ENCODE data around the gene PSME3. TPM values are rescaled to one million over a fixed set of nuclear protein-coding genes. Genes with fewer than 3 reads are reported as not detected.
A peak's percentile ranks its signal among the peaks of the same experiment; 100 is the strongest.
"Not testable (repeated sequence)": the region's sequence is repeated elsewhere in the genome, so short reads cannot be mapped to it uniquely, and the experiment has no call there.

PSME3 gene
- total and polyA plus RNA-seq, 4 experiments from 2014 or later, result 65.1 to 171 (median 97.5) TPM

- H3K27me3 ChIP-seq (ENCODE audit: insufficient read depth, low read length); POLR2A ChIA-PET (ENCODE audit: partially characterized antibody): not testable (repeated sequence)
Measured at GRCh38 chr17:42885806-42886205, 52.6 kb downstream of the PSME3 start.

GRCh38 chr17:42886283-42887176 lies 53.3 kb downstream of the PSME3 start:
- peak overlapping the region in 1 of 7 donors; percentile 65 for H3K27ac Mint-ChIP-seq
- Histone ChIP-seq H3K36me3 (ENCODE audit: insufficient read depth, low read length) (no peaks in the 10 kb centered on the region), H3K9me3 (ENCODE audit: control insufficient read depth in 1 of 2, low read length in 2 of 2) (no peaks in the 10 kb centered on the region), H3K4me3 (ENCODE audit: low read length in 2 of 2) (no peak overlapping the region), H3K4me1 (ENCODE audit: insufficient read depth, low read length) (no peaks in the 10 kb centered on the region), H3K27me3 (ENCODE audit: insufficient read depth, low read length) (no peaks in the 10 kb centered on the region), H3K27ac (ENCODE audit: low read depth, low read length) (no peak overlapping the region)
- ChIA-PET POLR2A (ENCODE audit: partially characterized antibody) (no interaction called here), CTCF (ENCODE audit: partially characterized antibody) (interaction anchor here (0.7 kb wide), 1 partner anchor 160 kb away, joined by 4 read pairs; no protein-coding TSS in a partner anchor)
- no peak overlapping the region for H3K4me3 Mint-ChIP-seq
- H3K4me1 Mint-ChIP-seq, result no peaks in the 10 kb centered on the region
- intact Hi-C loops (cut with micrococcal nuclease), result no loop called here
- H3K27me3 Mint-ChIP-seq, result peaks cover 4 to 7% of the 10 kb centered on the region in 2 donors
- H3K36me3 Mint-ChIP-seq, result no peaks in the 10 kb centered on the region
- no peaks in the 10 kb centered on the region for H3K9me3 Mint-ChIP-seq
- DNase-seq, result no peak

More at GRCh38 chr17:42885806-42886205, 52.6 kb downstream of the PSME3 start:
- DNase-seq; H3K36me3 Mint-ChIP-seq; H3K36me3 ChIP-seq (ENCODE audit: insufficient read depth, low read length); intact Hi-C loops (cut with micrococcal nuclease); CTCF ChIA-PET (ENCODE audit: partially characterized antibody); H3K4me1 ChIP-seq (ENCODE audit: insufficient read depth, low read length); H3K9me3 Mint-ChIP-seq; H3K4me3 Mint-ChIP-seq; H3K4me1 Mint-ChIP-seq; H3K27ac ChIP-seq (ENCODE audit: low read depth, low read length); H3K27ac Mint-ChIP-seq; H3K27me3 Mint-ChIP-seq; H3K9me3 ChIP-seq (ENCODE audit: control insufficient read depth in 1 of 2, low read length in 2 of 2); H3K4me3 ChIP-seq (ENCODE audit: low read length in 2 of 2): not testable (repeated sequence)

GRCh38 chr17:42889809-42890208 lies 56.6 kb downstream of the PSME3 start:
- H3K36me3 Mint-ChIP-seq, result no peaks in the 10 kb centered on the region
- Histone ChIP-seq H3K27me3 (ENCODE audit: insufficient read depth, low read length) (no peaks in the 10 kb centered on the region), H3K4me1 (ENCODE audit: insufficient read depth, low read length) (no peaks in the 10 kb centered on the region), H3K27ac (ENCODE audit: low read depth, low read length) (no peak overlapping the region), H3K36me3 (ENCODE audit: insufficient read depth, low read length) (no peaks in the 10 kb centered on the region), H3K4me3 (ENCODE audit: low read length in 2 of 2) (no peak overlapping the region), H3K9me3 (ENCODE audit: control insufficient read depth in 1 of 2, low read length in 2 of 2) (no peaks in the 10 kb centered on the region)
- H3K27ac Mint-ChIP-seq, result no peak overlapping the region
- H3K9me3 Mint-ChIP-seq, result no peaks in the 10 kb centered on the region
- no peaks in the 10 kb centered on the region for H3K4me1 Mint-ChIP-seq
- intact Hi-C loops (cut with micrococcal nuclease), result no loop called here
- ChIA-PET POLR2A (ENCODE audit: partially characterized antibody) (no interaction called here), CTCF (ENCODE audit: partially characterized antibody) (no interaction called here)
- H3K27me3 Mint-ChIP-seq, result peaks cover 7 to 8% of the 10 kb centered on the region in 2 donors
- peak overlapping the region in 1 of 8 donors; percentile 22 for H3K4me3 Mint-ChIP-seq
- DNase-seq, result no peak

GRCh38 chr17:42891539-42892152 lies 58.4 kb downstream of the PSME3 start:
- Histone ChIP-seq H3K27me3 (ENCODE audit: insufficient read depth, low read length) (no peaks in the 10 kb centered on the region), H3K4me3 (ENCODE audit: low read length in 2 of 2) (no peak overlapping the region), H3K36me3 (ENCODE audit: insufficient read depth, low read length) (no peaks in the 10 kb centered on the region), H3K9me3 (ENCODE audit: control insufficient read depth in 1 of 2, low read length in 2 of 2) (no peaks in the 10 kb centered on the region), H3K4me1 (ENCODE audit: insufficient read depth, low read length) (no peaks in the 10 kb centered on the region), H3K27ac (ENCODE audit: low read depth, low read length) (no peak overlapping the region)
- no peaks in the 10 kb centered on the region for H3K36me3 Mint-ChIP-seq
- peaks cover 3 to 7% of the 10 kb centered on the region in 2 donors for H3K27me3 Mint-ChIP-seq
- no peaks in the 10 kb centered on the region for H3K9me3 Mint-ChIP-seq
- no peaks in the 10 kb centered on the region for H3K4me1 Mint-ChIP-seq
- intact Hi-C loops (cut with micrococcal nuclease), result no loop called here
- no peak for DNase-seq
- ChIA-PET CTCF (ENCODE audit: partially characterized antibody) (no interaction called here), POLR2A (ENCODE audit: partially characterized antibody) (no interaction called here)
- H3K27ac Mint-ChIP-seq, result no peak overlapping the region
- H3K4me3 Mint-ChIP-seq, result no peak overlapping the region

- peaks cover 1 to 7% of the 10 kb centered on the region in 2 donors for H3K27me3 Mint-ChIP-seq
- Histone ChIP-seq H3K27ac (ENCODE audit: low read depth, low read length) (no peak overlapping the region), H3K27me3 (ENCODE audit: insufficient read depth, low read length) (no peaks in the 10 kb centered on the region), H3K4me3 (ENCODE audit: low read length in 2 of 2) (no peak overlapping the region), H3K9me3 (ENCODE audit: control insufficient read depth in 1 of 2, low read length in 2 of 2) (no peaks in the 10 kb centered on the region), H3K4me1 (ENCODE audit: insufficient read depth, low read length) (no peaks in the 10 kb centered on the region), H3K36me3 (ENCODE audit: insufficient read depth, low read length) (no peaks in the 10 kb centered on the region)
- CTCF ChIA-PET (ENCODE audit: partially characterized antibody), result no interaction called here
- no peak overlapping the region for H3K4me3 Mint-ChIP-seq
- no peaks in the 10 kb centered on the region for H3K4me1 Mint-ChIP-seq
- H3K27ac Mint-ChIP-seq, result peak overlapping the region in 2 of 7 donors; percentile 9 to 71
- intact Hi-C loops (cut with micrococcal nuclease), result no loop called here
- no peak for DNase-seq
- no peaks in the 10 kb centered on the region for H3K36me3 Mint-ChIP-seq
- POLR2A ChIA-PET (ENCODE audit: partially characterized antibody), result no interaction called here
- H3K9me3 Mint-ChIP-seq, result no peaks in the 10 kb centered on the region
Measured at GRCh38 chr17:42893359-42893758, 60.2 kb downstream of the PSME3 start.

Small RNA genes lying within 50 kb of the gene (microRNA-seq; reads per million reads assigned to microRNA genes)
- gene MIR6781 (ENCODE audit: borderline microRNAs expressed, borderline number of aligned reads, borderline replicate concordance), result not detected

Other genes with a start within 250 kb of the PSME3 start
- gene RETREG3, start 224.0 kb upstream of the PSME3 start, total RNA-seq, result 100 to 1,000 TPM; 128 to 134 TPM
- gene RETREG3, start 224.0 kb upstream of the PSME3 start, polyA plus RNA-seq, result 100 to 1,000 TPM; 106 to 123 TPM
- 10 to 100 TPM; 13.6 to 16.5 TPM for gene TUBG1, start 223.7 kb upstream of the PSME3 start, total RNA-seq
- gene TUBG1, start 223.7 kb upstream of the PSME3 start, polyA plus RNA-seq, result 10 to 100 TPM in 1 of 2 donors, 1 to 10 TPM in 1; 6.4 to 12.8 TPM
- gene TUBG2, start 174.1 kb upstream of the PSME3 start, total RNA-seq, result 10 to 100 TPM; 18.1 to 19.1 TPM
- gene TUBG2, start 174.1 kb upstream of the PSME3 start, polyA plus RNA-seq, result 1 to 10 TPM; 3.0 to 5.0 TPM
- under 1 TPM; 0.15 to 0.22 TPM for gene PLEKHH3, start 156.4 kb upstream of the PSME3 start, total RNA-seq
- gene PLEKHH3, start 156.4 kb upstream of the PSME3 start, polyA plus RNA-seq, result under 1 TPM; 0.16 to 0.32 TPM
- gene CCR10, start 151.6 kb upstream of the PSME3 start, total RNA-seq, result under 1 TPM; 0.53 to 0.81 TPM
- gene CCR10, start 151.6 kb upstream of the PSME3 start, polyA plus RNA-seq, result 10 to 100 TPM in 1 of 2 donors, 1 to 10 TPM in 1; 9.1 to 10.7 TPM
- gene CNTNAP1, start 150.9 kb upstream of the PSME3 start, total RNA-seq, result 1 to 10 TPM; 2.5 to 3.0 TPM
- gene CNTNAP1, start 150.9 kb upstream of the PSME3 start, polyA plus RNA-seq, result 1 to 10 TPM in 1 of 2 donors, not detected in 1; 1.2 TPM
- 100 to 1,000 TPM; 184 to 192 TPM for gene EZH1, start 88.4 kb upstream of the PSME3 start, total RNA-seq
- gene EZH1, start 88.4 kb upstream of the PSME3 start, polyA plus RNA-seq, result 10 to 100 TPM; 20.1 to 38.6 TPM
- not detected for gene RAMP2, start 72.2 kb upstream of the PSME3 start, total RNA-seq
- gene RAMP2, start 72.2 kb upstream of the PSME3 start, polyA plus RNA-seq, result not detected
- gene VPS25, start 59.9 kb upstream of the PSME3 start, total RNA-seq, result 10 to 100 TPM; 39.3 to 43.6 TPM
- gene VPS25, start 59.9 kb upstream of the PSME3 start, polyA plus RNA-seq, result 10 to 100 TPM; 39.8 to 63.3 TPM
- gene WNK4, start 52.8 kb upstream of the PSME3 start, total RNA-seq, result under 1 TPM; 0.14 to 0.41 TPM
- not detected for gene WNK4, start 52.8 kb upstream of the PSME3 start, polyA plus RNA-seq
- gene COA3, start 34.7 kb upstream of the PSME3 start, total RNA-seq, result 10 to 100 TPM; 27.7 to 30.1 TPM
- 100 to 1,000 TPM; 110 to 153 TPM for gene COA3, start 34.7 kb upstream of the PSME3 start, polyA plus RNA-seq
- gene CNTD1, start 34.5 kb upstream of the PSME3 start, total RNA-seq, result not detected
- gene CNTD1, start 34.5 kb upstream of the PSME3 start, polyA plus RNA-seq, result under 1 TPM; 0.22 to 0.43 TPM
- gene BECN1, start 9.1 kb upstream of the PSME3 start, total RNA-seq, result 100 to 1,000 TPM; 103 to 104 TPM
- gene BECN1, start 9.1 kb upstream of the PSME3 start, polyA plus RNA-seq, result 100 to 1,000 TPM; 135 to 190 TPM
- 1 to 10 TPM; 2.7 TPM for gene AOC2, start 11.2 kb downstream of the PSME3 start, total RNA-seq
- under 1 TPM in 1 of 2 donors, not detected in 1; 0.17 TPM for gene AOC2, start 11.2 kb downstream of the PSME3 start, polyA plus RNA-seq
- 1 to 10 TPM in 1 of 2 experiments, under 1 TPM in 1; 0.58 to 1.2 TPM for gene AOC3, start 17.8 kb downstream of the PSME3 start, total RNA-seq
- not detected for gene AOC3, start 17.8 kb downstream of the PSME3 start, polyA plus RNA-seq
- not detected for gene G6PC1, start 67.4 kb downstream of the PSME3 start, total RNA-seq
- gene G6PC1, start 67.4 kb downstream of the PSME3 start, polyA plus RNA-seq, result not detected
- 10 to 100 TPM; 53.0 to 55.6 TPM for gene AARSD1, start 131.1 kb downstream of the PSME3 start, total RNA-seq
- gene AARSD1, start 131.1 kb downstream of the PSME3 start, polyA plus RNA-seq, result 10 to 100 TPM; 37.7 to 42.6 TPM
- gene PTGES3L, start 146.7 kb downstream of the PSME3 start, total RNA-seq, result under 1 TPM; 0.20 to 0.30 TPM
- gene PTGES3L, start 146.7 kb downstream of the PSME3 start, polyA plus RNA-seq, result under 1 TPM in 1 of 2 donors, not detected in 1; 0.52 TPM
- gene RUNDC1, start 147.2 kb downstream of the PSME3 start, total RNA-seq, result 10 to 100 TPM; 24.1 to 25.5 TPM
- gene RUNDC1, start 147.2 kb downstream of the PSME3 start, polyA plus RNA-seq, result 10 to 100 TPM; 12.8 to 17.7 TPM
- gene RPL27, start 165.0 kb downstream of the PSME3 start, total RNA-seq, result 1,000 to 10,000 TPM; 1,574 to 1,622 TPM
- 1,000 to 10,000 TPM; 1,528 to 2,293 TPM for gene RPL27, start 165.0 kb downstream of the PSME3 start, polyA plus RNA-seq
- 10 to 100 TPM; 33.1 to 40.3 TPM for gene IFI35, start 173.4 kb downstream of the PSME3 start, total RNA-seq
- gene IFI35, start 173.4 kb downstream of the PSME3 start, polyA plus RNA-seq, result 10 to 100 TPM; 55.4 to 66.2 TPM
- 10 to 100 TPM; 61.5 to 67.5 TPM for gene VAT1, start 189.0 kb downstream of the PSME3 start, total RNA-seq
- gene VAT1, start 189.0 kb downstream of the PSME3 start, polyA plus RNA-seq, result 10 to 100 TPM; 52.6 to 66.2 TPM
- gene RND2, start 191.8 kb downstream of the PSME3 start, total RNA-seq, result under 1 TPM; 0.28 to 0.29 TPM
- gene RND2, start 191.8 kb downstream of the PSME3 start, polyA plus RNA-seq, result under 1 TPM; 0.13 to 0.26 TPM

All from CD4-positive, alpha-beta memory T cell (primary cell).